Mucosa of descending colon (tissue), 3 donors: ENCODE data around the gene ADO. TPM values are rescaled to one million over a fixed set of nuclear protein-coding genes. Genes with fewer than 3 reads are reported as not detected.
A peak's percentile ranks its signal among the peaks of the same experiment; 100 is the strongest.

Experiments
- ATAC-seq: fragments of 200-7000 bp; cut with Tn5 transposase; one replicate; pipeline ENCODE4 v1.9.1; 2020; ENCODE audit warnings: mild to moderate bottlenecking, moderate library complexity
- DNase-seq, 3 donors: peaks; one replicate each; pipeline ENCODE4 v3.0.0-alpha.2; 2020
- H3K36me3 ChIP-seq: fragments of 200-600 bp; one replicate; pipeline ENCODE4 v1.8.0; 2021; ENCODE audit warnings: low read depth, mild to moderate bottlenecking
- H3K4me1 ChIP-seq: fragments of 200-600 bp; one replicate; pipeline ENCODE4 v1.8.0; 2021; ENCODE audit warnings: low read depth, mild to moderate bottlenecking
- H3K4me3 ChIP-seq: fragments of 200-600 bp; one replicate; pipeline ENCODE4 v1.8.0; 2021; ENCODE audit warnings: mild to moderate bottlenecking
- H3K9me3 ChIP-seq: fragments of 200-600 bp; one replicate; pipeline ENCODE4 v1.8.0; 2021; ENCODE audit warnings: mild to moderate bottlenecking
- intact Hi-C, 2 donors: fragments of 100-400 bp; cut with DNase I in 1 of 2; cut with micrococcal nuclease in 1 of 2; formaldehyde crosslinking; loops; one replicate each; pipeline versions ENCODE4 v1.11.0 to v1.11.1; 2022; cut with DNase I, micrococcal nuclease
- long read RNA-seq, 2 donors: library from polyadenylated mRNA; unstranded; transcript quantifications; one replicate each; pipeline ENCODE4 v2.0.0, GENCODE V29; 2019 to 2021
- total RNA-seq, 3 donors: library from RNA; stranded (reverse); fragmentation: NEBNext Ultra II Directional in 2 of 3; extraction: Animal tissue kit (Norgen Biotek cat#: 25700) in 2 of 3; gene quantifications; one replicate each; pipeline versions ENCODE4 v1.2.1 to v1.2.4, GENCODE V29; 2021 to 2023
- TF ChIP-seq, protein P1 (sequence below): fragments of 200-600 bp; IDR thresholded peaks from one replicate; pipeline ENCODE4 v1.8.0; 2022; ENCODE audit warnings: antibody characterized with exemption, mild to moderate bottlenecking
- donor health status: DM: no; HTN: no; CAD: no; lungs with moderate emphysema.
- donor health status: DM: no; HTN: no; CAD: no.
- donor health status: DM: no; HTN: yes; CAD: no.

Gene ADO
- total RNA-seq = 10 to 100 TPM; 10.1 to 16.8 (median 10.3) TPM
- long read RNA-seq, donor 1, transcript ADO-201 (1 exons, 3,627 nt) = major isoform, 17 of 17 reads
- long read RNA-seq, donor 1, partial matches to known transcripts = 0 of 17 reads
- long read RNA-seq, donor 1, other reads (novel, unspliced or antisense) = 0 of 17 reads
- long read RNA-seq, donor 2 = 0 reads

DNA sequence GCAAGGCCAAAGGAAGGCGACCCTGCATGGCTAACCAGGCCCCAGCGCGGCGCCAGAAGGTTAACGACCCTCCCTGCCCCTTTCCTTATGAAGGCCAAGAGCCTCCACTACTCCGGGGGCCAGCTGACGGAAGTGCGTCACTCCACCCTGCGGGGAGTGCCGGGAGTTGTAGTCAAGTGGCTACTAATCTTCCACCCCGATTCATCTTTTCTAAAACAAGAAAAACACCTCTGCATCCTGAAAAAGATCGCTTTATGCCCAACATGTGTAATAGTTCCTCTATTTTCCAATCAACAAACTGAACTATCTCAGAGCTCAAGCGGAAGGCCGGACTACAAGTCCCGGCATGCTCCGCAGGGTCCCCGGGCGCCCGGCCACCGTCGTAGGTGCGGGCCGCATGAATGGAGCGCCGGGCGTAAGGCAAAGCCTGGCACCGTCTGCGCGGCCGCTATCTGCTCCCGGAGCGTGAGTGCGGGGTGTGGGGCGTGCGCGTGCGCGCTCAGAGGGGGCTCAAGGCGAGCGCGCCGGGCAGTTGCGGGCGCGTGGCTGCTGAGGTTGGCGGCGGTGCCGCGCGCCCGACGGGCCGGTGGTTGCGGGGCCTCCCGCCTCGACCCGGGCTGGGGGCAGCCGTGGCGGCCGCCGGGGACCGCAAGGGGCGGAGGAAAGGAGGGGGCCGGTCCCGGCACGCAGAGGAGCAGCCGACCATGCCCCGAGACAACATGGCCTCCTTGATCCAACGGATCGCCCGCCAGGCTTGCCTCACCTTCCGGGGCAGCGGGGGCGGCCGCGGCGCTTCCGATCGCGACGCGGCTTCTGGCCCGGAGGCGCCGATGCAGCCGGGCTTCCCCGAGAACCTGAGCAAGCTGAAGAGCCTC, at the start of gene ADO:
Gene ADO (plus strand): TSS at position 365 of the 875 bp plus-strand sequence. CDS start 340 bp downstream, at position 705.
- intact Hi-C loops = no loop called here
- TF ChIP-seq, protein P1, sequence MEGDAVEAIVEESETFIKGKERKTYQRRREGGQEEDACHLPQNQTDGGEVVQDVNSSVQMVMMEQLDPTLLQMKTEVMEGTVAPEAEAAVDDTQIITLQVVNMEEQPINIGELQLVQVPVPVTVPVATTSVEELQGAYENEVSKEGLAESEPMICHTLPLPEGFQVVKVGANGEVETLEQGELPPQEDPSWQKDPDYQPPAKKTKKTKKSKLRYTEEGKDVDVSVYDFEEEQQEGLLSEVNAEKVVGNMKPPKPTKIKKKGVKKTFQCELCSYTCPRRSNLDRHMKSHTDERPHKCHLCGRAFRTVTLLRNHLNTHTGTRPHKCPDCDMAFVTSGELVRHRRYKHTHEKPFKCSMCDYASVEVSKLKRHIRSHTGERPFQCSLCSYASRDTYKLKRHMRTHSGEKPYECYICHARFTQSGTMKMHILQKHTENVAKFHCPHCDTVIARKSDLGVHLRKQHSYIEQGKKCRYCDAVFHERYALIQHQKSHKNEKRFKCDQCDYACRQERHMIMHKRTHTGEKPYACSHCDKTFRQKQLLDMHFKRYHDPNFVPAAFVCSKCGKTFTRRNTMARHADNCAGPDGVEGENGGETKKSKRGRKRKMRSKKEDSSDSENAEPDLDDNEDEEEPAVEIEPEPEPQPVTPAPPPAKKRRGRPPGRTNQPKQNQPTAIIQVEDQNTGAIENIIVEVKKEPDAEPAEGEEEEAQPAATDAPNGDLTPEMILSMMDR = peak; percentile 10
- peak; percentile 93 for ATAC-seq
- Histone ChIP-seq H3K9me3 (no peaks in the 10 kb centered on the region), H3K4me1 (peaks cover 17% of the 10 kb centered on the region), H3K4me3 (peak within 1 kb of the TSS; percentile 92), H3K36me3 (no peaks in the 10 kb centered on the region)
- peak; percentile 84 to 91 (median 86) for DNase-seq

DNA sequence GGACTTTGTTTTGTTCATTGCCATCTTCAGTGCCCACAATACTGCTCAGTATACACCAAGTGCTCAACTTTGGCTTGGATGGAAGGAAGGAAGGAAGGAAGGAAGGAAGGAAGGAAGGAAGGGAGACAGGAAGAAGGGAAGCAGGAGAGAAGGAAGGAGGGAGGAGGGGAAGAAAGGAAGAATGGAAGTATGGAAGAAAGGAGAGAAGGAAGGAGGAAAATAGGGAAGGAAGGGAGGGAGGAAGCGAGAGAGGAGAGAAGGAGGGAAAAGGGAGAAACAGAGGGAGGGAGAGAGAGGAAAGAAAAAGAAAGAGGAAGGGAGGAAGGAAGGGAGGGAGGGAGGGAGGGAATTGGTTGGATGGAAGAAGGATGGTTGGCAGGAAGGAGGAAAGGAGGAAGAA, 49.6 kb upstream of the ADO start:
- ATAC-seq (no peak), DNase-seq (no peak)
- Histone ChIP-seq H3K36me3 (no peaks in the 10 kb centered on the region), H3K4me3 (no peak overlapping the region), H3K4me1 (no peaks in the 10 kb centered on the region), H3K9me3 (no peaks in the 10 kb centered on the region)
- TF ChIP-seq, protein P1 = no peak
- intact Hi-C loops = no loop called here

DNA sequence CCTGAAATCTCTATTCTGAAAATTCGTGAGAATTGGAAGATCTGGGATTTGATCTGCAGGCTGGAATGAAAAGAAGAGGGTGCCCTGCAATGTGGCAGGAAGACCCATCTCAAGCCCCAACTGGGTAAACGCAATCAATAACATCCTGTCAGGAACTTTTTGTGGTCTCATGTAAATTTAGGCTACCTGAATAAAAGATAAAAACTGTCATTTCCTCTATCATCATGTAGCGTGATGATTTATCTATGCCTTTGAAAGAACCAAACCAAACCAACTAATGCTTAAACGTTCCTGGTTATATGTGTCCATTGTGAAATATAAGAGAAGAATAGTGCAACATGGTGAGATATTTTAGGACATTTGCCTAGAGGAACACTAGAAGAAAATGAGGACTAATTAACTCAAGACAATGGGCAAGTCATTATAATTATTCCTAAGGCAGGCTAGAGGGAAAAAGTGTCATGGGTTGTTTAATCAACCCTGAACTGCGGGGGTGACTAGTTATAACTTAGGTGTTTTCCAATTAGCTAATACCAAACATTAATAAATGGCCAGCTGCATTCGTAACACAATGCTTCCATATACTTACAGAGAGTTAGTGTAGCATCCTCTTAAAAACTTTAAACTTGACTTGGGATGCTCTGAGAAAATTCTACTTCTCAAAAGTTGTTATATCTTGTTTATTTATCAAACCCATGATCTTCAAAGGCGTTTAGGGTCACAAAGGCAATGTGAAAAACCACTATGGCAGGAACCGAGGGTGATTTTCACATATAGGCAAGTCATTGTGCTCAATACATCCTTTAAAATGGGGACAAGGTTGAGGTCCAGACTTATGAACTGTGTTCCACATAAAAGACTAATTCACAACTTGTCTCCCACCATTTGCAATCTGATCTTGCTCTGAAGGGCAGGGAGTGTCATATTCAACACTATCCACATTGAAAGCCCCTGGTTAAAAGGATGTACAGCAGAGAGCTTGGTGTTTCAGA, 48.6 kb upstream of the ADO start:
- intact Hi-C loops = no loop called here
- Histone ChIP-seq H3K36me3 (no peaks in the 10 kb centered on the region), H3K4me1 (no peaks in the 10 kb centered on the region), H3K9me3 (no peaks in the 10 kb centered on the region), H3K4me3 (no peak overlapping the region)
- TF ChIP-seq, protein P1 = no peak
- DNase-seq (no peak), ATAC-seq (peak; percentile 17)

DNA sequence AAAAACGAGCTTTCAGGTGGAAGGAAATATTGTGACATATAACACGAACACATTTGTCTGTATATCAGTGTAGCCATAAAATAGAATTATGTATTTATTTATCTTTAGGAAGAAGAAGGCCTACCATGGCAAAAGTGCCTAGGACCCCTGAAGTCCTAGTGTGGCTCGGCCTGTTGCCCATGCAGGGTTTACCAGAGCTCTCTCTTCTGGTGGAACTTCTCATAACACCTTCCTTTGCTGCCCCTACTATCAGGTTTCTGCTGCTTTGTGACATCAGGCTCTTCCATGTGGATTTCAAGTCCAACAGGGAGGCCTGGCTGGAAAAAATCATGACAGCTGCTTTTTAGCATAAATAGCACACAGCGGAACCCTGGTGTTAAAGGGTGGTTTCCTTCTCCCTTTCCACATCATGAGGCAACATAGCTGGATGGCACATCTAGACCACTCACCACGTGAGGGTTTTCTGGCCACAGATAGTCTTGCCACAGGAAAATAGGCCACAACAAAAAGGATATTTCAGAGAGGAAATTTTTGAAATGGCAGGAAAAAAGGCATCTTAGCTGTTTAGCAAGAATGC, 44.8 kb upstream of the ADO start:
- intact Hi-C loops = no loop called here
- Histone ChIP-seq H3K9me3 (no peaks in the 10 kb centered on the region), H3K4me1 (no peaks in the 10 kb centered on the region), H3K4me3 (no peak overlapping the region), H3K36me3 (no peaks in the 10 kb centered on the region)
- ATAC-seq (no peak), DNase-seq (peak in 1 of 3 donors; percentile 11)
- TF ChIP-seq, protein P1 = no peak

DNA sequence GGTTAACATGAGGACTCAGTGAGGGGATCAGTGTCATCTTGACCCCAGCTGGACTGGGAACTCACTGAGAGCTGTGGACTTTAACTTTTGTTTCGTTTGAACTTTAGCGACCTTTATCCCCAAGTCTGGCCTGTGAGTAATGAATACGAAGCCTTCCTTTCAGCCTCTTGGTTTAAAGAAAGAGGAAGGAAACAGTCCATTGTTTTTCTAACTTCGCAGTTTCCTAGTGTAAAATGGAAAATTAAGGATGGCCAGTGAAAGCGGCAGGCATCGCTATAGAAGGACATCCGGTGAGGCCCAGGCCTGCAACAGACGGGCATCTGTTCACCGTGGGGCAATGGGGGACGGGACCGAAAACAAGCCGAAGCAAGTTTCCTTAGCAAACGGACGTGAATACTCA, 44.1 kb upstream of the ADO start:
- ATAC-seq (no peak), DNase-seq (peak in 1 of 3 donors; percentile 11)
- TF ChIP-seq, protein P1 = no peak
- Histone ChIP-seq H3K9me3 (no peaks in the 10 kb centered on the region), H3K4me1 (no peaks in the 10 kb centered on the region), H3K4me3 (no peak overlapping the region), H3K36me3 (no peaks in the 10 kb centered on the region)
- intact Hi-C loops = no loop called here
